GM19238 (cell line): ENCODE results near the gene CCR7.

ENCODE experiments used
- DNase-seq: peaks from one replicate; pipeline ENCODE4 v3.0.0; 2011; ENCODE audit warnings: low spot score; ENCODE audit not compliant: insufficient read length

The CCR7 gene

DNA sequence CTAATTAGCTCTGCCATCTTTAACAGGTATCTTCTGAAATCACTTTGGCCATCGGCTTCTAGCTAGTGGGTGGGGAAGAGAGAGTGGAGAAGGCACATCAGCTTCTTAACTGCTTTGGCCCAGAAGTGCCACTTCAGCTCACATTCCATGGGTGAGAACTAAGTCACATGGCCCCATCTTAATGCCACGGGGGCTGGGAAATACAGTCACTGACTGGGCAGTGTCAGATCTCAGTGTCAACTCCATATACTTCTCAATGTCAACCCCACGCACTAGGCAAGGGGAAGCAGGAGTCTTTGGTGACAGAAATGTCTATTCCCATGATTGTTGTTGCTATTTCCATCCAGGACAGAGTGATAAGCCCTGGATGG is 29.4 kb downstream of the CCR7 start:
- no peak for DNase-seq

DNA sequence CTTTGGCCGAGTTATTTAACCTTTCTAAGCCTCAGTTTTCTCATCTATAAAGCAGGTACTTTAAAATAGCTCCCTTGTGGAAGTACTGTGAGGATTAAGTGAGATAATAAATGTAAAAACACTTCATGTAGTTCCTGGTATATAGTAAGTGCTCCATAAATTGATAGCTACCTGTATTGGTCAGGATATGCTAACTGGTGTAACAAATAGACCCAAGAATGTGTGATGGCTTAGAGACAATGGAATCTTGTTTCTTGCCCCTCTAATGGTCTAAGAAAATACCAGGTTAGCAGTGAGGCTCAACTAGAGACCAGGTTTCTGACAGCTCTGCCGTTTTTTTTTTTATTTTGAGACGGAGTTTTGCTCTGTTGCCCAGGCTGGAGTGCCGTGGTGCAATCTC is 29.8 kb downstream of the CCR7 start:
- DNase-seq = no peak

DNA sequence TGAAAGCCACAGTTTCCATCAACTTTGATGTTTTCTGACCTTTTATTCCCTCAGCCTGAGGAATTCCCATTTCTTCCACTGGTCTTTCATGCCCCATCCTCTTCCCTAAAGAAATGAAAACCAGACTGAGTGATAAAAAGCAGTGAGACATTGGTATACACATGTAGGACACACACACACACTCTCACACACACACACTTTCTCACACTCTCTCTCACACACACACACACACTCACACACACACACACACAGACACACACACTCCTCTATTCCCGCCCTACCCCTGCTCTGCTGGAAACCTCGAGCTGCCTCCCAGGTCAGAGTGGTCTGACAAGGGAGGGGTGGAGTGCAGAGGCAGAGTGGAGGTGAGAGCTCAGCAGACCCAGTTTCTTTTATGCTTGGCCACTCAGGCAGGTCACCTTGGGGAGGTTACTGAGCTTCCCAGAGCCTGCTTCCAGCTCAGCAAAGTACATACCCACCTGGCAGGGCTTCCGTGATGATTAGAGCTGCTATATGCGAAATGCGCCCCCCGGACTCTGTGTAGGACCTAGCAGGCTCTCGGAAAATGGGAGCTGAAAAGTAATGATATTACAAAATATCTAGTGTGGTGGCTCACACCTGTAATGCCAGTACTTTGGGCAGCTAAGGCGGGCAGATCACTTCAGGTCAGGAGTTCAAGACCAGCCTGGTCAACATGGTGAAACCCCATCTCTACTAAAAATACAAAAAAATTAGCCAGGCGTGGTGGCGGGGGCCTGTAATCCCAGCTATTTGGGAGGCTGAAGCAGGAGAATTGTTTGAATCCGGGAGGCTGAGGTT is 30.7 kb downstream of the CCR7 start:
- DNase-seq = no peak

DNA sequence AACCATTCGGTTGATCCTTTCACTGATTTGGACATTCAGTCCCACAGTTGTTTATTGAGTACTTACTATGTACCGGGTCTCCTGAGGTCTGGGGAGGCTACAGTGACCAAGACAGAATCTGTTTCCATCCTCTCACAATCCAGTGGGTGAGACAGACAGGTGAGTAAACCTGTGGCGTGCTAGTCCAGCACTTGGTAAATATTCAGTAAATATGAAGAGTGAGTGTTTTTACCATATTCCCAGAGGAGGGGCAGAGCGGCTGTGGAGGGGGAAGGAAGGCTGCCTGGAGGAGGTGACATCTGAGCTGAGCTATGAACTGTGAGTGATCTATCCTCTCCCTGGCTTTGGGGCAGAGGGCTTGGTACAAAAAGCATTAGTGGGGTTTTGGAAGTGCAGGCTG is 31.4 kb downstream of the CCR7 start:
- DNase-seq = no peak

DNA sequence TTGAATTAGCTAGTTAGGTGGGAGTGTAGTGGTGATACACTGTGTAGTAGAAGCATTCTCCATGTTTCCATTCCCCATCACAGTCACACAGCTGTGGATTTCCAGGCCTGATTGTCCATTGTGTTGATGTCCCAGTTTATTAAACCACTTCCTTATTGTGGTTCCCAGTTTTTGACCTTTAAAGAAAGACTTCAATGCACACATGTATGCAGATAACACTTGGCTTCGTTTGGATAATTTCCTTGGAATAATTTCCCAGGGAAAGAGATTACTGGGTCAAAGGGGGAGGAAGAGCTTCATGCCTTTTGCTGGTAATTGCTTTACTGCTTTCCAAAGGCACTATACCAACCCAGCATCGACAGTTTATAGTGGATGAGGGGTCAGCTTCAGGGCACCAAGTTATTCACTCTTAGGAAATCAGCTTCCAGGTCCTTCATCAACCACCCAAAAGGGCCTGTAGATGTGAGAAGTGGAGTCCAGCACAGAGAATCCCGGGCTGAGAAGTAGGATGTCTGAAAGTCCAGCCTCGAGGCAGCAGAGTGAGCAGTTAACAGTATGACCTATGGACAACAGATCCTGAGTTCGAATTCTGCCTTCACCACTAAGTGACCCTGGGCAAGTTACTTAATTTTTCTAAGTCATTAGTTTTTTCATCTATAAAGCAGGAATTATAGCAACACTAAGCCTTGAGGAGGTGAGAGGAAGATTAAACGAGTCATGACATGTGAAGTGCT is 32.6 kb downstream of the CCR7 start:
- DNase-seq = no peak

DNA sequence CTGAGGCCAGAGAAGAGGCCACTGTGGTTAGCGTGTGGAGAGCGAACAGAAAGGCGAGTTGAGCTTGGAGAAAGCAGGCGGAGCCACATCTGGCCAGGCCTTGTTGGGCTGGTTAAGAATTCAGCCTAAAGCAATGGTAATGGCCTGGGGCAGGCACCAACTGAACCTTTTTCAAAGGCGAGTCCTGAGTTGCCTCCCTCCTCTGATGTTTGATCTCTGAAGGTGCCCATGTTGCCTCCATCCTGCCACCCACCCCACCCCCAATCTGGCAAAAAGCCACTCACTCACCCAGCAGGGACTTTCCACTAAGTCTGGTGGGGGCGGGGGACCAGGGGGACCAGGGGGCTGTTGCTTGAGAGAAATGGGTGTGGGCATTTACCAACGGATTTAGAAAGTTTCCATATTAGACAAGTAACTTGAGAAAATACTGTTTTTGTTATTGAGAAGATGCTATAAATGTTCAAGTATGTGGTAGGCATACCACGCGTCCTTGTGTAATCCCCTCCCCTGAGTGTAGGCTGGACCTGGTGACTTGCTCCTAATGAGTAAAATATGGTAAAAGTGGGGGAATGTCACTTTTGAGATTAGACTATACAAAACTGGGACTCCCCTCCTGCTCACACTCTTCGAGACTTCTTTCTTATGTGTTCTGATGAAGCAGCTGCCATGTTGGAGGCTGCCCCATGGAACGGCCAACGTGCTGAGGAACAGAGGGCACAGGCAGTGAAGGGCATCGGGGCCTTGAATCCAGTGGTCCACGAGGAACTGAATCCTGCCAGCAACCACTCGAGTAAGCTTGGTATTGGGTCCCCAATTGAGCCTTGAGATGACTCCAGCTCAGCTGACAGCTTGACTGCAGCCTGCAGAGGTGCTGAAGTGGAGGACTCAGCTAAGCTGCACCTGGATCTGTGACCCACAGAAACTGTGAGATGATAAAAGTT is 34.0 kb downstream of the CCR7 start:
- DNase-seq = no peak

DNA sequence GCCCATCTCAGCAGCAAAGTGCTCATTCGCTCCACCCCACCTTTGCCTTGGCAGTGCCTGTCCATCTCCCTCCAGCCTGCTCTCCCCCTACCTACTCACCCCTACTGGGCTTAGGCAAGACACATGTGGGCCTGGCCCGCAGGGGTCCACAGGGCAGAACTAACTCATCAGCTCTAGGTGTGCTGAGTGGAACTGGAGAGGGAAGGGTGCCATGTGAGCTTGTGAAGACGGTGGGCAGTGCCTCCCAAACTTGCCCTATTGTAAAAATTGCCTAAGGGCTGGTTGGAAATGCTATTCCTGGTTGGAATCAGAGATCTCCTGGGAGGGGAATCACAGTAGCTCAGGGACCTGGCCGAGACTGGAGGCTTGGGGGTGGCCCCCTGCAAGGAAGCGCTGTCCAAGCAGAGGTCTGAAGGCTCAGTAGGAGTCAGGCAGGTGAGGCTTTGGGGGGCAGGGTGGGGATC is 34.7 kb downstream of the CCR7 start:
- DNase-seq = no peak

DNA sequence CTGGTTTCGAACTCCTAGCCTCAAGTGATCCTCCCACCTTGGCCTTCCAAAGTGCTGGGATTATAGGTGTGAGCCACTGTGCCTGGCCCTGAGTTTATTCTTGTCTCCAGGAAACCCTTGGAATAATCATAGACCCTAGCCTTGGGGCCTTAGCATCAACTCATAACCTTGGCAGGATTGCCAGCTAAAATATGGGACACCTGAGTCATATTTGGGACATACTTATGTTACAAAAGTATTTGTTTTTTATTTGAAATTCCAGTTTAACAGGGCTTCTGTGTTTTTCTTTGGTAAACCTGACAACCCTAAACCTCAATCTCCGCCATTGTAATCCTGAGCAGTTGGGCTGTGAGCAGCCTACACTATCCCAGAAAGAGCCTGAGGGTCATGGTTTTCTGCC is 35.3 kb downstream of the CCR7 start:
- DNase-seq = no peak

DNA sequence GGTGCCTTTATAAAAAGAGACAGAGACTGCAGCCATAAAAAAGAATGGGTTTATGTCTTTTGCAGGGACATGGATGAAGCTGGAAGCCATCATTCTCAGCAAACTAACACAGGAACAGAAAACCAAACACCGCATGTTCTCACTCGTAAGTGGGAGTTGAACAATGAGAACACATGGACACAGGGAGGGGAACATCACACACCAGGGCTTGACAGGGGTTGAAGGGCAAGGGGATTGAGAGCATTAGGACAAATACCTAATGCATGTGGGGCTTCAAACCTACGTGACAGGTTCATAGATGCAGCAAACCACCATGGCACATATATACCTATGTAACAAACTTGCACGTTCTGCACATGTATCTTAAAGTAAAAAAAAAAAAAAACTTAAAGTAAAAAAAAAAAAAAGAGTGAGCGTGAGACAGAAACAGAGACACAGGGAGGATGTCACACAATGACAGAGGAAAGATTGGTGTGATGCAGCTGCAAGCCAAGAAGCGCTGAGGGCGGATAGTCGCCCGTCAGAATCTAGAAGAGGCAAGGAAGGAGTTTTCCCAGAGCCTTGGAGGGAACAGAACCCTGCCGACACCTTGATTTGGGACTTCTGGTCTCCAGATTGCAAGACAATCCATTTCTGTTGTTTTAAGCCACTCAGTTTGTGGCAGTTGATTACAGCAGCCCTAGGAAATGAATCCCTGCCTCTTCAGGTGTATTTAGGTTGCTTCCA is 36.4 kb downstream of the CCR7 start:
- DNase-seq = no peak

DNA sequence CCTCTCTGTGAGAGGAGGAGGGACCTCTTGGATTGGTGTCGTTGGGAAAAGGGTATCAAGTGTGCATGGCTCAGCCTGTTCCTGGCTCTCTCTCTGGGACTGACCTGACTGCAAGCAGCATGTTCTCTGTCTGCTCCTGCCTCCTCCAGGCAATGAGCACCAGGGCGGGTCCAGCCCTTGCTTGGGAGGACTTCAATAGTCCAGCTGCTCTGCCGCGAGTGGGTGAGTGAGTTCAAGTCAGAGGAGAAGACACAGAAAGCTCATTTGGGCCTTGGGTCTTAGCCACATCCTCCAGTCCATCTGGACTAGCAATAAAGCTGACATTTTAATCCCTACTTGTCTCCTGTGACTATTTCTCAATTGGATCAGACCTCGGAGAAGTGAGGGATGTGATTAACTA is 38.6 kb downstream of the CCR7 start:
- DNase-seq = no peak

DNA sequence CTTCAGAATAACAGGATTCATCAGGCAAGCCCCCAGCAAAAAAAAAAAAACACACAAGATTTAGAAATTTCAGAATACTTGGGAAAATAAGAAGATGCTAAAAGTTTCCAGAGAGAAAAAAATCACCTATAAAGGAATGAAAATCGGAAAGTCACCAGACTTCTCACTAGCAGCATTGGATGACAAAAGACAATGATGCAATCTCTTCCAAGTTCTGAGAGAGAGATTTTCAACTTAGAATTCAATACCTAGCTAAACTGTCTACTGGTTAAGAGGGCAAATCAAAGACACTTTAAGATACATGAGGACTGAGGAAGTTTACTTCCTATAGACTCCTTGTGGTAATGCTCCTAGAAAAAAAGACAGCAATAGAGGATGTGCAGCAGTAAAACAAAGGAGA is 40.0 kb downstream of the CCR7 start:
- DNase-seq = no peak

DNA sequence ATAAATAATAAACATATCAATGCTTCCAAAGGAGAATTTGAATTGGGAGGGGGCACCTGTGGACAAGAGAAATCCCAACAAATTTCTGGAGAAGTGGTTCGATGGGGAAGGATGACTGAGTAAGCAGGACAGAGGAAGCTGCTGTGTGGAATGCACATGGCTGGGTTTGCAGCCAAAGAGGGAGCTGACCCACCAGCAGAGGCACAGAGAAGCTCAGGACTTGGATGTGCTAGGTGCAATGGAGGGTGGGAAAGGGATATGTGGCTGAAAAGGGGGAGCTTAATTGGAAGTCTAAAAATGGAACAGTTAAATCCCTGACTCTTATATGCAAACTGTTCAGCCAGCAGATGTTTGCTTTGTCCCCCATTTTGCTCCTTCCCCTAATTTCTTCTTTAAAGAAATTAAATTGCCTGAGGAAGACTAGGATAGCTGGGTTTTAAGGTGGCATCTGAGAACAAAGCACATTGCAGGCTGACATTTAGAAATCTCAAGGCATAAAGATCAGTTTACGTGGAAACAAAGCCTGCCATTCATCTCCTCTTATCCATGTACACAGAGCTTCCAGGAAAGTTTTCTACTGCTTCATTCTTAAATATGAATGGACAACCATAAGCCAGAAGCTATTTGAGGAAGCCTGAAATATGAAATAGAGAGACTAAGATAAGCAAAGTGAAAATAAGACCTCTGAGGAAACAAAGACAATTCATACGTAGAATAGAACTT is 40.9 kb downstream of the CCR7 start:
- DNase-seq = no peak

DNA sequence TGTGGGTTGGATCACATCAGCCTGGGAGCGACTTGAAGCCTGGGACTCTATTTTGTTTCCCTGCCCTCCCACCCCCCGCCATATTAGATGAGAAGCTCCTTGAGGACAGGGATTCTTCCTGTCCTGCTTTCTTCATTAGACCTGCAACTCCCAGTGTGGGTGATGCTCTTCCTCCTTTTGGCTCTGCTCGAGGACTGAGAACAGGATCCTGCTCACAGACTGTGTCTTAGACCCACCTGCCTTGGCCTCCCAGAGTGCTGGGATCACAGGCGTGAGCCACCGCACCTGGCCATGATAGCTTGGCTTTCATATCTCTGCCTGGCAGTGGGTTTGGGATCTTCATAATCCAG is 42.3 kb downstream of the CCR7 start:
- no peak for DNase-seq

DNA sequence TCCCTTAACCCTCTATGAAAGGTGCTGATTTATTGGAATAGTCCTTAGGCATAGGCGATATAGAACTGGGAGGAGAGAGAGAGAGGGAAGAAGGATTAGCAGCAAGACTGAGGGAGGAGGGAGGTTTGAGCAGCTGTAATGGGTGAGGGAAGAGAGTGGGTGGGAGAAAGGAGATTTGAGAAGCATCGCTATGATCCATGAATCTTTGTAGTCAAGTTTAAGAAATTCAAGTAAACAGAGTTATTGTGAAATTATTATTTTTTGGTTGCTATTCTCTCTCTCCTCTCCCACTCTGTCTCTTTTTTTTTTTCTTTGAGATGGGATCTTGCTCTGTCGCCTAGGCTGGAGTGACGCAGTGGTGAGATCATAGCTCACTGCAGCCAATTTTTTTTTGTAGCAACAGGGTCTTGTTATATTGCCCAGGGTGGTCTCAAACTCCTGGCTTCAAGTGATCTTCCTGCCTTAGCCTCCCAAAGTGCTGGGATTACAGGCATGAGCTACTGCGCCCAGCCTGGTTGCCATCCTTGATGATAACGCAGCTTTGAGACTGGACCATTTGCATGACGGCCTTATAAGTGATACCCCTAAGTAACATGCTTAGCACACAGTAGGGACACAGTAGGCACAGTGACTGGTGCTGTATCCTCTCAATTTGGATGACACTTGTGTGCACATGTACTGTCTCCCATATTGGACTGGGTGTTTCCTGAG is 42.9 kb downstream of the CCR7 start:
- DNase-seq = no peak

DNA sequence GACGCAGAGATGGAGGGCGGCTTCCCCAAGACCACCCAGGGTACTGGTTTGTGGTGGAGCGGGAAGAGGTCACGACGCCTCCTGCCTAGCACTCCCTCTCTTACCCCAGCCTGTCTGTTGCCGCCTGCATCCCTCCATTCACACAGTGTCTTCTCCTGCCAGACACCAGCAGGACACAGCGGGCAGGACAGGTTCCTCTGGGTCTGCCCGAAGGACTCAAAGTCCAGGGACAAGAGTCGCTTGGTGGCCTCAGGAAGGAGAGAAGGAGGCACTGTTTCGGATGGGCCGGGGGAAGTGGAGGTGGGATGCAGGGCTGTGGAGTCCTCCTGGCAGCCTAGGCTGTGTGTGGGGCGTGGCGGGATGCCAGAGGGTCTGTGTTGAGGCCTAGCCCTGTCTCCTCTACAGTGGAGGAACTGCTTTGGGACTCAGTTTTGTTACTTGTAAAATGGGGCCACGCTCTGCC is 44.2 kb downstream of the CCR7 start:
- DNase-seq = no peak

DNA sequence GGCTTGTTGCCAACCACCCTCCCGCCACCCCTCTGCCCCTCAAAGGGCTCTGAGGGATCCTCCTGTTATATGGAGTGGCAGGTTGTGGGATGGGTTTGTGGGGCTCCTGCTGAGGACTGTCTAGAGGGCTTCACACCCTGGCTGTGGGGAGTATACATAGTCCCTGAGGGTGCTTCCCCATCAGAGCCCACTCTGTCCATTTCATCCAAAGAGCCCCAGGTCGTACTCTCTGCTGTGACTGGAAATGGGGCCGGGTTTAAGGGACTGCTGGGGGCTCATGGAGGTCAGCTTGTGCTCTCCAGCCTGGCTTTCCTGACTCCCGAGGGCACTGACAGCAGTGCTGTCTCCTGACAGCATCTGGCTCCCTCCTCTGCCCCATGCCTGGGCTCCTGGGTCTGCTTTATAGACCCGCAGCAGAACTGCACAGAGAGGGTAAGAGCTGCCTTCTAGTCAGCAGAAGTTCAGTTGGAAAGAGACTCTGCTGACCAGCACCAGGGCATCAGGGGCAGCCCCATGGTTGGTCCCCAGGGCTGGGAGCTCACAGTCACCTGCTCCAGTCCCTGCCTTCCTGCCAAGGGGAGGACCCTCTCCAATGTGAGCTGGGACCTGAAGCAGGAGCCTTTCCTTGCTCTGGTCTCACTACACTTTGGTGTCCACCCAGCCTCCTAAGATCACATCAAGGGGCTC is 46.0 kb downstream of the CCR7 start:
- no peak for DNase-seq

DNA sequence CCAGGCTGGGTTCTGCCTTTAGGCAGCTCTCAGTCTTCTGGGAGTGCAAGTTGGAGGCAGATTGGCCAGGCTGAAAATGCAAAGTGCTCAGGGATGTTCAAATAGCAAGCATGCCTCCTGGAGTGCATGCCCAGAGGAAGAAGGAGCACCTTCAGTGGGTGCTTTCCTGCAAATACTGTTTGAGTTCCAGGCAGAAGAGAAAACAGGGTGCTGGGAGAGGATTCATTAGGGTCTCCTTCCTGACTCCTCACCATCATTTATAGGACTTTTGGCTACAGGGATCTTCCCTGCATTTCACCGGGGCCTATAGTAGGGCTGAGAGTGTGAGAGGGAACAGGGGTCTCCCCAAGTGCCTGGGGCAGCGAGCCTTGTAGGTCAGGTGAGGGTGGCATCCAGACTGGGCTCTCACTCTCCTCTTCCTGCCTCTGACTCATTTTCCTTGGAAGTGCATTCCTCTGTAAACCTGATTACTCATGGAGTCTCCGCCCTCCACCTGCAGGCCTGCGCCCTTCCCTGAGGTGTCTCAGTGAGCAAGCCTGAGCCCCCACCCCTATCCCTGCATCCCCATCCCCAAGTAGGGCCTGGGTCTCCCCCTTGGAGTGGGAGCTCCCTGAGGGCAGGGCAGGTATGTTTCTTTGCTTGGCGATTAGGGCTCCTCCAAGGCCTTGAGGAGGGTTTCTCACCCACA is 46.7 kb downstream of the CCR7 start:
- no peak for DNase-seq

DNA sequence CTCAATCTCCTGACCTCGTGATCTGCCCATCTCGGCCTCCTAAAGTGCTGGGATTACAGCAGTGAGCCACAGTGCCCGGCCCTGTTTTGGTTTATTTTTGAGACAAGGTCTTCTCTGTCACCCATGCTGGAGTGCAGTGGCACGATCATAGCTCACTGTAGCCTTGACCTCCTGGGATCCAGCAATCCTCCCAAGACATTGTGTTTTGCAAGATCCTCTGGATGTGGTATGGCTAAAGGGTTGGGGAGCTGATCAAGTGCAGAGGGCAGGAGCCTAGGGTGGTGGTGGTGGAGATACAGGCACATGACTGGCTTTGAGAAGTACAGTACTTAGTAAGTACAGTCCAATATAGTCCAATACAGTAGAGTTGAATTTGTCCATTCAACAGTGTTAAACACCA is 47.3 kb downstream of the CCR7 start:
- no peak for DNase-seq

DNA sequence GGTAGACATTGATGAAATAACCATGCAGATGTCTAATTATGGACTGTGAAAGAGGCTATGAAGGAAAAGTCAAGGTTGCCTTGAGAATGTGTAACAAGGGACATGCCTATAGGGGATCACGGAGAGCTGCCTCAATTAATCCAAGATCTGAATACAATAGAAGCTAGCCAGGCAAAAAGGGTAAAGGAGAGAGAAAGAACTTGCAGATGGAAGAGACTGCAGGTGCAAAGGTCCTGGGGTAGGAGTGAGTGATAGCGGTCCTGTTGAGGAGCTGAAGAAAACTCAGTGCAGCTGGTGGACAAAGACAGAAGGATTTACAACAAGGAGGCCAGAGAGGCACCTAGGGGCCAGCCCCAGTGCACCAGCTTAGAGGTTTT is 48.0 kb downstream of the CCR7 start:
- DNase-seq = no peak
